HepG2 (cell line): ENCODE results near the gene NARF. TPM values are rescaled to one million over a fixed set of nuclear protein-coding genes. Genes with fewer than 3 reads are reported as not detected.

Source experiments
- AKAP8 ChIP-seq: sonication (generic); formaldehyde crosslinking; IDR thresholded peaks from 2 replicates; pipeline ENCODE4 v1.5.1; 2020; ENCODE audit warnings: mild to moderate bottlenecking, missing genetic modification reagents
- CHCHD3 ChIP-seq: sonication (generic); formaldehyde crosslinking; IDR thresholded peaks from 2 replicates; pipeline ENCODE4 v1.8.0; 2022; ENCODE audit warnings: mild to moderate bottlenecking, missing genetic modification reagents, moderate library complexity
- CHD2 ChIP-seq: IDR thresholded peaks from 2 replicates; pipeline ENCODE4 v1.6.1; 2011; ENCODE audit warnings: low read depth, low read length, improper control_type of control experiment
- HDAC1 ChIP-seq: sonication (generic); formaldehyde crosslinking; IDR thresholded peaks from 2 replicates; pipeline ENCODE4 v1.5.1; 2020; ENCODE audit warnings: mild to moderate bottlenecking, missing genetic modification reagents
- KLF6 ChIP-seq: IDR thresholded peaks from 2 replicates; pipeline ENCODE4 v1.8.0; 2016; ENCODE audit warnings: missing biosample characterization, missing genetic modification reagents
- NFYB ChIP-seq: sonication (generic); formaldehyde crosslinking; IDR thresholded peaks from 2 replicates; pipeline ENCODE4 v1.4.0; 2020; ENCODE audit warnings: missing genetic modification reagents
- POLR2AphosphoS5 ChIP-seq: IDR thresholded peaks from 2 replicates; pipeline ENCODE4 v1.6.1; 2012; ENCODE audit warnings: low read depth, low read length
- RBM39 ChIP-seq: fragments of 200-400 bp; formaldehyde crosslinking; IDR thresholded peaks from one replicate; pipeline ENCODE4 v1.6.1; 2018; ENCODE audit warnings: antibody characterized with exemption, mild to moderate bottlenecking, low read depth, low read length; ENCODE audit not compliant: poor library complexity, severe bottlenecking
- SRF ChIP-seq: IDR thresholded peaks from 2 replicates; pipeline ENCODE4 v1.6.1; 2011; ENCODE audit warnings: mild to moderate bottlenecking, low read depth, low read length, moderate library complexity
- TAF15 ChIP-seq: fragments of 200-400 bp; formaldehyde crosslinking; IDR thresholded peaks from one replicate; pipeline ENCODE4 v1.6.1; 2018; ENCODE audit warnings: mild to moderate bottlenecking, low read depth, low read length; ENCODE audit not compliant: poor library complexity, severe bottlenecking
- ZFP36 ChIP-seq: fragments of 150-350 bp; IDR thresholded peaks from 2 replicates; pipeline ENCODE4 v1.6.1; 2018; ENCODE audit warnings: borderline replicate concordance, low read length, low read depth; ENCODE audit not compliant: partially characterized antibody
- ZFP41 ChIP-seq: sonication (generic); formaldehyde crosslinking; IDR thresholded peaks from 2 replicates; pipeline ENCODE4 v1.4.0; 2020; ENCODE audit warnings: mild to moderate bottlenecking, missing genetic modification reagents, borderline replicate concordance
- ZNF160 ChIP-seq: sonication (generic); formaldehyde crosslinking; IDR thresholded peaks from 2 replicates; pipeline ENCODE4 v1.8.0; 2022; ENCODE audit warnings: mild to moderate bottlenecking, inconsistent platforms, missing genetic modification reagents
- ZNF234 ChIP-seq: sonication (generic); formaldehyde crosslinking; conservative IDR thresholded peaks from 2 replicates; pipeline ENCODE4 v1.5.1; 2020; ENCODE audit warnings: mild to moderate bottlenecking, missing genetic modification reagents
- ZNF24 ChIP-seq: fragments of 450-650 bp; IDR thresholded peaks from 2 replicates; pipeline ENCODE4 v1.6.1; 2017; ENCODE audit warnings: antibody characterized with exemption, mild to moderate bottlenecking
- ZNF333 ChIP-seq: sonication (generic); formaldehyde crosslinking; IDR thresholded peaks from 2 replicates; pipeline ENCODE4 v1.4.0; 2020; ENCODE audit warnings: mild to moderate bottlenecking, missing genetic modification reagents, borderline replicate concordance
- ZNF546 ChIP-seq: sonication (generic); formaldehyde crosslinking; conservative IDR thresholded peaks from 2 replicates; pipeline ENCODE4 v1.8.1; 2023; ENCODE audit warnings: mild to moderate bottlenecking, missing genetic modification reagents
- polyA plus RNA-seq, 8 experiments: library from polyadenylated mRNA; depleted of rRNA in 3 of 8; stranded (reverse) in 7 of 8; unstranded in 1 of 8; fragments of >200 nt; fragmentation: Illumina TruSeq in 4 of 8; extraction: Trizol in 4 of 8; gene quantifications; 2 replicates each; pipeline versions ENCODE4 v1.2.1 to v1.2.3, GENCODE V29; 2011 to 2016; ENCODE audit warnings: low read depth in 4 of 8, missing spikeins in 1 of 8, mixed read lengths in 1 of 8; ENCODE audit not compliant: insufficient read depth in 1 of 8
- total RNA-seq, 5 experiments: library from RNA; depleted of rRNA; stranded (reverse); fragments of >200 nt; fragmentation: Illumina TruSeq; extraction: Trizol; gene quantifications; 2 replicates each; pipeline ENCODE4 v1.2.3, GENCODE V29; 2016; ENCODE audit warnings: low read depth in 1 of 5
- TF ChIP-seq, protein P1 (sequence below): sonication (generic); formaldehyde crosslinking; IDR thresholded peaks from 2 replicates; pipeline ENCODE4 v1.9.0; 2021; ENCODE audit warnings: missing genetic modification reagents, mild to moderate bottlenecking, borderline replicate concordance
- TF ChIP-seq, protein P2 (sequence below): sonication (generic); formaldehyde crosslinking; IDR thresholded peaks from 2 replicates; pipeline ENCODE4 v1.4.0; 2020; ENCODE audit warnings: missing genetic modification reagents
- TF ChIP-seq, protein P3 (sequence below): sonication (generic); formaldehyde crosslinking; IDR thresholded peaks from 2 replicates; pipeline ENCODE4 v1.5.0; 2020; ENCODE audit warnings: missing genetic modification reagents

NARF gene
- total and polyA plus RNA-seq, 2 of the 13 experiments (the other 11 are each of a cell fraction or from before 2014, with no cell fraction given), result 61.1 to 144 TPM

DNA sequence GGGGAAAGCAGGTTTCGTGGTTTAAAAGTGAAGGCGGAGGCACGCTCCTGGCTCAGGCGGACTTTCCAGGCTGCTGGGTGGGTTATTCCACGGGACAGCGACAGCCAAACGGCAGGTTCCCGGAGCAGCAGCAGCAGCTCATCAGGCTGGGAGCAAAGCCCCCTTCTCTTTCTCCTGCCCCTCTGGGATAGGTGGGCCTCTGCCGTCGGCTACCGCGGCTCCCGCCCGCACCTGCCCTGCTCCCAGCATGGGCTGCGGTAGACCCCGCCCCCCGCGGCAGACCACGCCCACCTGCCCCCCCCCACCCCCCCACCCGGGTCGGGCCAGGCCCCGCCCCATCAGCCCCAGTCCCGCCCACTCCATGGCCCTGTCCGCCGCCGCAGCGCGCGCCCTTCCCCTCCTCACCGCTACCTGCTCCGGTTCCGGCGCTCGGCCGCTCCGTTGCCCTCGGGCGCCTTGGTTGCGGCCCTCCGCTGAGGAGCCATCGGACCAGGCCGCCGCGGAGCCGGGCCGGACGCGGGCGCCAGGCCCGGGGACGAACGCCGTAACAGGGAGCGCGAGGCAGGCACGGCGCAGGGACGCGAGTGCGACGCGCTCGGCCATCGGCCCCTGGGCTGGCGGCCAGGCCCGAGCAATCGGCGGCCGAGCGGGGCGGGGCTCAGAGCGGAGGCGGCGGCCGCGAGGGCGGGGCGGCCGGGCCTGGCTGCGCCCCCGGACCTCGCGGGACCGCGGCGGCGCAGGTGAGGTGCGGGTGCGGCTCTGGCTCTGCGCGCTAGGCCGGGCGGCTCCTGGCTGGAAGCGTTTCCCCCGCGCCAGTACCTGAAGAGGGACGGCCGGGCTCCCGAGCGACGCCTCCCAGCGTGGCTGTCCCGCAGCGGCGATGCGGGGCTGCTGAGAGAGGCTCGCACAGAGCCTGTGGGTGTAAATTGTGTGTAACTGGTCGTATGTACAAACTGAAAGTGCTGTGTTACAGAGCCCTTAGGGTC is 40.2 kb upstream of the NARF start, which contains the start of the genes HEXD and OGFOD3 (continued):
- TF ChIP-seq, protein P1, sequence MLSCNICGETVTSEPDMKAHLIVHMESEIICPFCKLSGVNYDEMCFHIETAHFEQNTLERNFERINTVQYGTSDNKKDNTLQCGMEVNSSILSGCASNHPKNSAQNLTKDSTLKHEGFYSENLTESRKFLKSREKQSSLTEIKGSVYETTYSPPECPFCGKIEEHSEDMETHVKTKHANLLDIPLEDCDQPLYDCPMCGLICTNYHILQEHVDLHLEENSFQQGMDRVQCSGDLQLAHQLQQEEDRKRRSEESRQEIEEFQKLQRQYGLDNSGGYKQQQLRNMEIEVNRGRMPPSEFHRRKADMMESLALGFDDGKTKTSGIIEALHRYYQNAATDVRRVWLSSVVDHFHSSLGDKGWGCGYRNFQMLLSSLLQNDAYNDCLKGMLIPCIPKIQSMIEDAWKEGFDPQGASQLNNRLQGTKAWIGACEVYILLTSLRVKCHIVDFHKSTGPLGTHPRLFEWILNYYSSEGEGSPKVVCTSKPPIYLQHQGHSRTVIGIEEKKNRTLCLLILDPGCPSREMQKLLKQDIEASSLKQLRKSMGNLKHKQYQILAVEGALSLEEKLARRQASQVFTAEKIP (CRISPR knock-in tag), result no peak
- TF ChIP-seq ZNF333 (CRISPR knock-in tag) (no peak; the same call in 1 of the 2 replicates), CHD2 (peak; percentile 78), CHCHD3 (CRISPR knock-in tag) (peak; percentile 86), TAF15 (peak; percentile 31), POLR2AphosphoS5 (peak; percentile 71), ZFP36 (no peak), NFYB (0 out of 2 replicates have a peak, but pooled peaks have one; percentile 8), ZNF24 (0 out of 2 replicates have a peak, but pooled peaks have one; percentile 20), ZNF234 (CRISPR knock-in tag) (no peak), RBM39 (peak; percentile 48), HDAC1 (no peak; the same call in 1 of the 2 replicates), SRF (peak; percentile 98), ZNF160 (CRISPR knock-in tag) (peak; percentile 93; the same call in 1 of the 2 replicates), ZFP41 (CRISPR knock-in tag) (peak; percentile 49; the same call in 1 of the 2 replicates), AKAP8 (CRISPR knock-in tag) (peak; percentile 63; the same call in 1 of the 2 replicates), ZNF546 (CRISPR knock-in tag) (peak; percentile 84; the same call in 1 of the 2 replicates), KLF6 (CRISPR knock-in tag) (peak; percentile 93)
- TF ChIP-seq, protein P2, sequence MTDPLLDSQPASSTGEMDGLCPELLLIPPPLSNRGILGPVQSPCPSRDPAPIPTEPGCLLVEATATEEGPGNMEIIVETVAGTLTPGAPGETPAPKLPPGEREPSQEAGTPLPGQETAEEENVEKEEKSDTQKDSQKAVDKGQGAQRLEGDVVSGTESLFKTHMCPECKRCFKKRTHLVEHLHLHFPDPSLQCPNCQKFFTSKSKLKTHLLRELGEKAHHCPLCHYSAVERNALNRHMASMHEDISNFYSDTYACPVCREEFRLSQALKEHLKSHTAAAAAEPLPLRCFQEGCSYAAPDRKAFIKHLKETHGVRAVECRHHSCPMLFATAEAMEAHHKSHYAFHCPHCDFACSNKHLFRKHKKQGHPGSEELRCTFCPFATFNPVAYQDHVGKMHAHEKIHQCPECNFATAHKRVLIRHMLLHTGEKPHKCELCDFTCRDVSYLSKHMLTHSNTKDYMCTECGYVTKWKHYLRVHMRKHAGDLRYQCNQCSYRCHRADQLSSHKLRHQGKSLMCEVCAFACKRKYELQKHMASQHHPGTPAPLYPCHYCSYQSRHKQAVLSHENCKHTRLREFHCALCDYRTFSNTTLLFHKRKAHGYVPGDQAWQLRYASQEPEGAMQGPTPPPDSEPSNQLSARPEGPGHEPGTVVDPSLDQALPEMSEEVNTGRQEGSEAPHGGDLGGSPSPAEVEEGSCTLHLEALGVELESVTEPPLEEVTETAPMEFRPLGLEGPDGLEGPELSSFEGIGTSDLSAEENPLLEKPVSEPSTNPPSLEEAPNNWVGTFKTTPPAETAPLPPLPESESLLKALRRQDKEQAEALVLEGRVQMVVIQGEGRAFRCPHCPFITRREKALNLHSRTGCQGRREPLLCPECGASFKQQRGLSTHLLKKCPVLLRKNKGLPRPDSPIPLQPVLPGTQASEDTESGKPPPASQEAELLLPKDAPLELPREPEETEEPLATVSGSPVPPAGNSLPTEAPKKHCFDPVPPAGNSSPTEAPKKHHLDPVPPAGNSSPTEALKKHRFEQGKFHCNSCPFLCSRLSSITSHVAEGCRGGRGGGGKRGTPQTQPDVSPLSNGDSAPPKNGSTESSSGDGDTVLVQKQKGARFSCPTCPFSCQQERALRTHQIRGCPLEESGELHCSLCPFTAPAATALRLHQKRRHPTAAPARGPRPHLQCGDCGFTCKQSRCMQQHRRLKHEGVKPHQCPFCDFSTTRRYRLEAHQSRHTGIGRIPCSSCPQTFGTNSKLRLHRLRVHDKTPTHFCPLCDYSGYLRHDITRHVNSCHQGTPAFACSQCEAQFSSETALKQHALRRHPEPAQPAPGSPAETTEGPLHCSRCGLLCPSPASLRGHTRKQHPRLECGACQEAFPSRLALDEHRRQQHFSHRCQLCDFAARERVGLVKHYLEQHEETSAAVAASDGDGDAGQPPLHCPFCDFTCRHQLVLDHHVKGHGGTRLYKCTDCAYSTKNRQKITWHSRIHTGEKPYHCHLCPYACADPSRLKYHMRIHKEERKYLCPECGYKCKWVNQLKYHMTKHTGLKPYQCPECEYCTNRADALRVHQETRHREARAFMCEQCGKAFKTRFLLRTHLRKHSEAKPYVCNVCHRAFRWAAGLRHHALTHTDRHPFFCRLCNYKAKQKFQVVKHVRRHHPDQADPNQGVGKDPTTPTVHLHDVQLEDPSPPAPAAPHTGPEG, result peak; percentile 95
- TF ChIP-seq, protein P3, sequence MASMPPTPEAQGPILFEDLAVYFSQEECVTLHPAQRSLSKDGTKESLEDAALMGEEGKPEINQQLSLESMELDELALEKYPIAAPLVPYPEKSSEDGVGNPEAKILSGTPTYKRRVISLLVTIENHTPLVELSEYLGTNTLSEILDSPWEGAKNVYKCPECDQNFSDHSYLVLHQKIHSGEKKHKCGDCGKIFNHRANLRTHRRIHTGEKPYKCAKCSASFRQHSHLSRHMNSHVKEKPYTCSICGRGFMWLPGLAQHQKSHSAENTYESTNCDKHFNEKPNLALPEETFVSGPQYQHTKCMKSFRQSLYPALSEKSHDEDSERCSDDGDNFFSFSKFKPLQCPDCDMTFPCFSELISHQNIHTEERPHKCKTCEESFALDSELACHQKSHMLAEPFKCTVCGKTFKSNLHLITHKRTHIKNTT (CRISPR knock-in tag), result no peak; the same call in 1 of the 2 replicates
